GM23338 (cell line): Measurements from ENCODE around the gene KDM6A. TPM values are rescaled to one million over a fixed set of nuclear protein-coding genes. Genes with fewer than 3 reads are reported as not detected.
"Not testable (repeated sequence)": the region's sequence is repeated elsewhere in the genome, so short reads cannot be mapped to it uniquely, and the experiment has no call there.

Experiments used
- ATAC-seq: fragments of 200-7000 bp; cut with Tn5 transposase; 3 replicates; pipeline ENCODE4 v1.9.1; 2020
- DNase-seq: peaks from one replicate; pipeline ENCODE4 v3.0.0-alpha.2; 2015; ENCODE audit warnings: low spot score
- H2AFZ ChIP-seq: fragments of 200-600 bp; sonication (generic); 2 replicates; pipeline ENCODE4 v1.8.0; 2016; ENCODE audit warnings: antibody characterized with exemption, mild to moderate bottlenecking, moderate library complexity
- H3F3A ChIP-seq: fragments of 200-600 bp; sonication (generic); replicated peaks from 2 replicates; pipeline ENCODE4 v1.8.0; 2017; ENCODE audit warnings: antibody characterized with exemption, mixed run types, low read depth
- H3K27ac ChIP-seq: fragments of 200-600 bp; sonication (generic); 2 replicates; pipeline ENCODE4 v1.6.1; 2016; ENCODE audit warnings: low read depth
- H3K27me3 ChIP-seq: fragments of 200-600 bp; sonication (generic); 2 replicates; pipeline ENCODE4 v1.8.0; 2016; ENCODE audit warnings: mild to moderate bottlenecking, mixed run types, moderate library complexity; ENCODE audit not compliant: insufficient read depth
- H3K36me3 ChIP-seq: fragments of 200-600 bp; sonication (generic); 2 replicates; pipeline ENCODE4 v1.8.0; 2016; ENCODE audit warnings: mild to moderate bottlenecking; ENCODE audit not compliant: insufficient read depth
- H3K4me1 ChIP-seq: fragments of 200-600 bp; sonication (generic); 2 replicates; pipeline ENCODE4 v1.8.0; 2016; ENCODE audit warnings: mild to moderate bottlenecking, moderate library complexity; ENCODE audit not compliant: insufficient read depth
- H3K4me2 ChIP-seq: fragments of 200-600 bp; sonication (generic); 2 replicates; pipeline ENCODE4 v1.7.1; 2017; ENCODE audit warnings: mixed run types
- H3K4me3 ChIP-seq: fragments of 200-600 bp; sonication (generic); 2 replicates; pipeline ENCODE4 v1.6.1; 2016; ENCODE audit warnings: mixed run types
- H3K79me2 ChIP-seq: fragments of 200-600 bp; sonication (generic); replicated peaks from 2 replicates; pipeline ENCODE4 v1.8.0; 2017; ENCODE audit warnings: mild to moderate bottlenecking; ENCODE audit not compliant: insufficient read depth
- H3K9me2 ChIP-seq: fragments of 200-600 bp; sonication (generic); 2 replicates; pipeline ENCODE4 v1.8.0; 2017; ENCODE audit not compliant: insufficient read depth
- H4K20me1 ChIP-seq: fragments of 200-600 bp; sonication (generic); replicated peaks from 2 replicates; pipeline ENCODE4 v1.8.0; 2017; ENCODE audit warnings: mild to moderate bottlenecking; ENCODE audit not compliant: insufficient read depth
- H3K27ac Mint-ChIP-seq: 2 replicates; pipeline ENCODE4 v1.8.0; 2020; ENCODE audit warnings: inconsistent platforms, mild to moderate bottlenecking, moderate library complexity, mixed read lengths
- H3K27me3 Mint-ChIP-seq: 3 replicates; pipeline ENCODE4 v1.8.0; 2022; ENCODE audit warnings: low read depth, mild to moderate bottlenecking, moderate library complexity, mixed read lengths, inconsistent platforms; ENCODE audit not compliant: insufficient read depth, poor library complexity
- H3K36me3 Mint-ChIP-seq: 3 replicates; pipeline ENCODE4 v1.8.0; 2021; ENCODE audit warnings: low read depth, mild to moderate bottlenecking, inconsistent platforms, moderate library complexity, mixed read lengths
- H3K4me1 Mint-ChIP-seq: 3 replicates; pipeline ENCODE4 v1.8.0; 2020; ENCODE audit warnings: mild to moderate bottlenecking, inconsistent platforms, mixed read lengths
- H3K4me3 Mint-ChIP-seq: 3 replicates; pipeline ENCODE4 v1.8.0; 2021; ENCODE audit warnings: moderate library complexity, mild to moderate bottlenecking, inconsistent platforms, mixed read lengths
- H3K9me3 Mint-ChIP-seq: 3 replicates; pipeline ENCODE4 v1.8.0; 2020; ENCODE audit warnings: moderate library complexity, mild to moderate bottlenecking, inconsistent platforms, mixed read lengths
- CREB1 ChIP-seq: fragments of 250-450 bp; sonication (Bioruptor Pico); IDR thresholded peaks from 2 replicates; pipeline ENCODE4 v1.5.0; 2020; ENCODE audit warnings: low read depth, mild to moderate bottlenecking, moderate library complexity
- EZH2 ChIP-seq: fragments of 200-600 bp; sonication (generic); IDR thresholded peaks from one replicate; pipeline ENCODE4 v1.8.0; 2017; ENCODE audit warnings: antibody characterized with exemption, mild to moderate bottlenecking, low read depth; ENCODE audit not compliant: unreplicated experiment
- EZH2phosphoT487 ChIP-seq: fragments of 200-600 bp; sonication (generic); IDR thresholded peaks from one replicate; pipeline ENCODE4 v1.8.1; 2018; ENCODE audit warnings: antibody characterized with exemption; ENCODE audit not compliant: unreplicated experiment
- JUNB ChIP-seq: IDR thresholded peaks from one replicate; pipeline ENCODE4 v1.6.1; 2016; ENCODE audit warnings: antibody characterized with exemption; ENCODE audit not compliant: unreplicated experiment
- NANOG ChIP-seq: IDR thresholded peaks from 2 replicates; pipeline ENCODE4 v1.6.1; 2016; ENCODE audit warnings: antibody characterized with exemption, borderline replicate concordance
- ZNF331 ChIP-seq: fragments of 250-450 bp; sonication (Bioruptor Pico); IDR thresholded peaks from 2 replicates; pipeline ENCODE4 v1.5.0; 2020; ENCODE audit warnings: low read depth, mild to moderate bottlenecking, moderate library complexity
- polyA plus RNA-seq: library from polyadenylated mRNA; unstranded; fragments of >200 nt; fragmentation: Nextera tagmentation; extraction: Ambion mirVana; gene quantifications from 2 replicates; pipeline ENCODE4 v1.2.1, GENCODE V29; 2016
- total RNA-seq: library from RNA; depleted of rRNA; stranded (reverse); fragments of >200 nt; shearing (Covaris generic); gene quantifications from 2 replicates; pipeline ENCODE4 v1.2.3, GENCODE V29; 2014
- TF ChIP-seq, protein P1 (sequence below): IDR thresholded peaks from one replicate; pipeline ENCODE4 v1.6.1; 2018; ENCODE audit warnings: antibody characterized with exemption; ENCODE audit not compliant: unreplicated experiment
- TF ChIP-seq, protein P2 (sequence below): IDR thresholded peaks from 2 replicates; pipeline ENCODE4 v1.6.1; 2016; ENCODE audit warnings: antibody characterized with exemption
- TF ChIP-seq, protein P3 (sequence below), 2 experiments: fragments of 200-600 bp in 1 of 2; sonication (generic) in 1 of 2; conservative IDR thresholded peaks; 2 replicates each; pipeline versions ENCODE4 v1.5.1 to v1.6.1; 2016 to 2017; ENCODE audit warnings: antibody characterized with exemption in 2 of 2, low read depth in 2 of 2, mild to moderate bottlenecking in 2 of 2, moderate library complexity in 1 of 2
- TF ChIP-seq, protein P4 (sequence below): fragments of 250-450 bp; sonication (Bioruptor Pico); IDR thresholded peaks from 2 replicates; pipeline ENCODE4 v1.5.0; 2020; ENCODE audit warnings: mild to moderate bottlenecking, moderate library complexity

Gene KDM6A
- total and polyA plus RNA-seq, 2 experiments from 2014 or later, result 22.8 to 102 TPM

DNA sequence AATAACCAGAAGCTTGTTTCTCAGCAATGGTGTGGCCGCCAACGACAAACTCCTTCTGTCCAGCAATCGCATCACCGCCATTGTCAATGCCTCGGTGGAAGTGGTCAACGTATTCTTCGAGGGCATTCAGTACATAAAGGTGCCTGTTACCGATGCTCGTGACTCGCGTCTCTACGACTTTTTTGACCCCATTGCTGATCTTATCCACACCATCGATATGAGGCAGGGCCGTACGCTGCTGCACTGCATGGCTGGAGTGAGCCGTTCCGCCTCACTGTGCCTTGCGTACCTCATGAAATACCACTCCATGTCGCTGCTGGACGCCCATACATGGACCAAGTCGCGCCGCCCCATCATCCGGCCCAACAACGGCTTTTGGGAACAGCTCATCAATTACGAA, 28.8 kb upstream of the KDM6A start:
- H3F3A ChIP-seq, result no peaks in the 10 kb centered on the region
- no peak overlapping the region for H3K4me2 ChIP-seq
- H2AFZ ChIP-seq, result no peak overlapping the region
- TF ChIP-seq, protein P1, sequence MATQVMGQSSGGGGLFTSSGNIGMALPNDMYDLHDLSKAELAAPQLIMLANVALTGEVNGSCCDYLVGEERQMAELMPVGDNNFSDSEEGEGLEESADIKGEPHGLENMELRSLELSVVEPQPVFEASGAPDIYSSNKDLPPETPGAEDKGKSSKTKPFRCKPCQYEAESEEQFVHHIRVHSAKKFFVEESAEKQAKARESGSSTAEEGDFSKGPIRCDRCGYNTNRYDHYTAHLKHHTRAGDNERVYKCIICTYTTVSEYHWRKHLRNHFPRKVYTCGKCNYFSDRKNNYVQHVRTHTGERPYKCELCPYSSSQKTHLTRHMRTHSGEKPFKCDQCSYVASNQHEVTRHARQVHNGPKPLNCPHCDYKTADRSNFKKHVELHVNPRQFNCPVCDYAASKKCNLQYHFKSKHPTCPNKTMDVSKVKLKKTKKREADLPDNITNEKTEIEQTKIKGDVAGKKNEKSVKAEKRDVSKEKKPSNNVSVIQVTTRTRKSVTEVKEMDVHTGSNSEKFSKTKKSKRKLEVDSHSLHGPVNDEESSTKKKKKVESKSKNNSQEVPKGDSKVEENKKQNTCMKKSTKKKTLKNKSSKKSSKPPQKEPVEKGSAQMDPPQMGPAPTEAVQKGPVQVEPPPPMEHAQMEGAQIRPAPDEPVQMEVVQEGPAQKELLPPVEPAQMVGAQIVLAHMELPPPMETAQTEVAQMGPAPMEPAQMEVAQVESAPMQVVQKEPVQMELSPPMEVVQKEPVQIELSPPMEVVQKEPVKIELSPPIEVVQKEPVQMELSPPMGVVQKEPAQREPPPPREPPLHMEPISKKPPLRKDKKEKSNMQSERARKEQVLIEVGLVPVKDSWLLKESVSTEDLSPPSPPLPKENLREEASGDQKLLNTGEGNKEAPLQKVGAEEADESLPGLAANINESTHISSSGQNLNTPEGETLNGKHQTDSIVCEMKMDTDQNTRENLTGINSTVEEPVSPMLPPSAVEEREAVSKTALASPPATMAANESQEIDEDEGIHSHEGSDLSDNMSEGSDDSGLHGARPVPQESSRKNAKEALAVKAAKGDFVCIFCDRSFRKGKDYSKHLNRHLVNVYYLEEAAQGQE, result no peak
- TF ChIP-seq ZNF331 (CRISPR knock-in tag) (no peak), NANOG (no peak), EZH2phosphoT487 (no peak), CREB1 (CRISPR knock-in tag) (no peak), JUNB (no peak), EZH2 (no peak)
- TF ChIP-seq, protein P2, sequence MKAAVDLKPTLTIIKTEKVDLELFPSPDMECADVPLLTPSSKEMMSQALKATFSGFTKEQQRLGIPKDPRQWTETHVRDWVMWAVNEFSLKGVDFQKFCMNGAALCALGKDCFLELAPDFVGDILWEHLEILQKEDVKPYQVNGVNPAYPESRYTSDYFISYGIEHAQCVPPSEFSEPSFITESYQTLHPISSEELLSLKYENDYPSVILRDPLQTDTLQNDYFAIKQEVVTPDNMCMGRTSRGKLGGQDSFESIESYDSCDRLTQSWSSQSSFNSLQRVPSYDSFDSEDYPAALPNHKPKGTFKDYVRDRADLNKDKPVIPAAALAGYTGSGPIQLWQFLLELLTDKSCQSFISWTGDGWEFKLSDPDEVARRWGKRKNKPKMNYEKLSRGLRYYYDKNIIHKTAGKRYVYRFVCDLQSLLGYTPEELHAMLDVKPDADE, result no peak
- TF ChIP-seq, protein P3, sequence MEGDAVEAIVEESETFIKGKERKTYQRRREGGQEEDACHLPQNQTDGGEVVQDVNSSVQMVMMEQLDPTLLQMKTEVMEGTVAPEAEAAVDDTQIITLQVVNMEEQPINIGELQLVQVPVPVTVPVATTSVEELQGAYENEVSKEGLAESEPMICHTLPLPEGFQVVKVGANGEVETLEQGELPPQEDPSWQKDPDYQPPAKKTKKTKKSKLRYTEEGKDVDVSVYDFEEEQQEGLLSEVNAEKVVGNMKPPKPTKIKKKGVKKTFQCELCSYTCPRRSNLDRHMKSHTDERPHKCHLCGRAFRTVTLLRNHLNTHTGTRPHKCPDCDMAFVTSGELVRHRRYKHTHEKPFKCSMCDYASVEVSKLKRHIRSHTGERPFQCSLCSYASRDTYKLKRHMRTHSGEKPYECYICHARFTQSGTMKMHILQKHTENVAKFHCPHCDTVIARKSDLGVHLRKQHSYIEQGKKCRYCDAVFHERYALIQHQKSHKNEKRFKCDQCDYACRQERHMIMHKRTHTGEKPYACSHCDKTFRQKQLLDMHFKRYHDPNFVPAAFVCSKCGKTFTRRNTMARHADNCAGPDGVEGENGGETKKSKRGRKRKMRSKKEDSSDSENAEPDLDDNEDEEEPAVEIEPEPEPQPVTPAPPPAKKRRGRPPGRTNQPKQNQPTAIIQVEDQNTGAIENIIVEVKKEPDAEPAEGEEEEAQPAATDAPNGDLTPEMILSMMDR (conservative IDR thresholded peaks at IDR 0.05; ENCODE audit: low read depth in 2 of 2), result no peak
- TF ChIP-seq, protein P4, sequence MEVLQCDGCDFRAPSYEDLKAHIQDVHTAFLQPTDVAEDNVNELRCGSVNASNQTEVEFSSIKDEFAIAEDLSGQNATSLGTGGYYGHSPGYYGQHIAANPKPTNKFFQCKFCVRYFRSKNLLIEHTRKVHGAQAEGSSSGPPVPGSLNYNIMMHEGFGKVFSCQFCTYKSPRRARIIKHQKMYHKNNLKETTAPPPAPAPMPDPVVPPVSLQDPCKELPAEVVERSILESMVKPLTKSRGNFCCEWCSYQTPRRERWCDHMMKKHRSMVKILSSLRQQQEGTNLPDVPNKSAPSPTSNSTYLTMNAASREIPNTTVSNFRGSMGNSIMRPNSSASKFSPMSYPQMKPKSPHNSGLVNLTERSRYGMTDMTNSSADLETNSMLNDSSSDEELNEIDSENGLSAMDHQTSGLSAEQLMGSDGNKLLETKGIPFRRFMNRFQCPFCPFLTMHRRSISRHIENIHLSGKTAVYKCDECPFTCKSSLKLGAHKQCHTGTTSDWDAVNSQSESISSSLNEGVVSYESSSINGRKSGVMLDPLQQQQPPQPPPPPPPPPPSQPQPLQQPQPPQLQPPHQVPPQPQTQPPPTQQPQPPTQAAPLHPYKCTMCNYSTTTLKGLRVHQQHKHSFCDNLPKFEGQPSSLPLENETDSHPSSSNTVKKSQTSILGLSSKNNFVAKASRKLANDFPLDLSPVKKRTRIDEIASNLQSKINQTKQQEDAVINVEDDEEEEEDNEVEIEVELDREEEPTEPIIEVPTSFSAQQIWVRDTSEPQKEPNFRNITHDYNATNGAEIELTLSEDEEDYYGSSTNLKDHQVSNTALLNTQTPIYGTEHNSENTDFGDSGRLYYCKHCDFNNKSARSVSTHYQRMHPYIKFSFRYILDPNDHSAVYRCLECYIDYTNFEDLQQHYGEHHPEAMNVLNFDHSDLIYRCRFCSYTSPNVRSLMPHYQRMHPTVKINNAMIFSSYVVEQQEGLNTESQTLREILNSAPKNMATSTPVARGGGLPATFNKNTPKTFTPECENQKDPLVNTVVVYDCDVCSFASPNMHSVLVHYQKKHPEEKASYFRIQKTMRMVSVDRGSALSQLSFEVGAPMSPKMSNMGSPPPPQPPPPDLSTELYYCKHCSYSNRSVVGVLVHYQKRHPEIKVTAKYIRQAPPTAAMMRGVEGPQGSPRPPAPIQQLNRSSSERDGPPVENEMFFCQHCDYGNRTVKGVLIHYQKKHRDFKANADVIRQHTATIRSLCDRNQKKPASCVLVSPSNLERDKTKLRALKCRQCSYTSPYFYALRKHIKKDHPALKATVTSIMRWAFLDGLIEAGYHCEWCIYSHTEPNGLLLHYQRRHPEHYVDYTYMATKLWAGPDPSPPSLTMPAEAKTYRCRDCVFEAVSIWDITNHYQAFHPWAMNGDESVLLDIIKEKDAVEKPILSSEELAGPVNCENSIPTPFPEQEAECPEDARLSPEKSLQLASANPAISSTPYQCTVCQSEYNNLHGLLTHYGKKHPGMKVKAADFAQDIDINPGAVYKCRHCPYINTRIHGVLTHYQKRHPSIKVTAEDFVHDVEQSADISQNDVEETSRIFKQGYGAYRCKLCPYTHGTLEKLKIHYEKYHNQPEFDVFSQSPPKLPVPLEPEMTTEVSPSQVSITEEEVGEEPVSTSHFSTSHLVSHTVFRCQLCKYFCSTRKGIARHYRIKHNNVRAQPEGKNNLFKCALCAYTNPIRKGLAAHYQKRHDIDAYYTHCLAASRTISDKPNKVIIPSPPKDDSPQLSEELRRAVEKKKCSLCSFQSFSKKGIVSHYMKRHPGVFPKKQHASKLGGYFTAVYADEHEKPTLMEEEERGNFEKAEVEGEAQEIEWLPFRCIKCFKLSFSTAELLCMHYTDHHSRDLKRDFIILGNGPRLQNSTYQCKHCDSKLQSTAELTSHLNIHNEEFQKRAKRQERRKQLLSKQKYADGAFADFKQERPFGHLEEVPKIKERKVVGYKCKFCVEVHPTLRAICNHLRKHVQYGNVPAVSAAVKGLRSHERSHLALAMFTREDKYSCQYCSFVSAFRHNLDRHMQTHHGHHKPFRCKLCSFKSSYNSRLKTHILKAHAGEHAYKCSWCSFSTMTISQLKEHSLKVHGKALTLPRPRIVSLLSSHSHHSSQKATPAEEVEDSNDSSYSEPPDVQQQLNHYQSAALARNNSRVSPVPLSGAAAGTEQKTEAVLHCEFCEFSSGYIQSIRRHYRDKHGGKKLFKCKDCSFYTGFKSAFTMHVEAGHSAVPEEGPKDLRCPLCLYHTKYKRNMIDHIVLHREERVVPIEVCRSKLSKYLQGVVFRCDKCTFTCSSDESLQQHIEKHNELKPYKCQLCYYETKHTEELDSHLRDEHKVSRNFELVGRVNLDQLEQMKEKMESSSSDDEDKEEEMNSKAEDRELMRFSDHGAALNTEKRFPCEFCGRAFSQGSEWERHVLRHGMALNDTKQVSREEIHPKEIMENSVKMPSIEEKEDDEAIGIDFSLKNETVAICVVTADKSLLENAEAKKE, result no peak
- H3K36me3 Mint-ChIP-seq, result no peaks in the 10 kb centered on the region
- H3K4me3 ChIP-seq, result no peak overlapping the region
- H3K79me2 ChIP-seq, result no peaks in the 10 kb centered on the region
- H3K27ac ChIP-seq, result no peak overlapping the region
- no peaks in the 10 kb centered on the region; the same call in 2 of the 3 replicates for H3K9me3 Mint-ChIP-seq
- no peaks in the 10 kb centered on the region for H3K36me3 ChIP-seq
- no peak overlapping the region for H3K4me3 Mint-ChIP-seq
- ATAC-seq (no peak), DNase-seq (no peak)
- peaks cover 2% of the 10 kb centered on the region for H3K27me3 Mint-ChIP-seq
- no peaks in the 10 kb centered on the region for H3K4me1 ChIP-seq
- H3K4me1 Mint-ChIP-seq, result no peaks in the 10 kb centered on the region
- no peaks in the 10 kb centered on the region for H4K20me1 ChIP-seq
- H3K27ac Mint-ChIP-seq, result no peak overlapping the region
- no peaks in the 10 kb centered on the region for H3K27me3 ChIP-seq
- H3K9me2 ChIP-seq, result no peaks in the 10 kb centered on the region

- not testable (repeated sequence) for H3F3A ChIP-seq, H3K4me2 ChIP-seq, H3K4me1 Mint-ChIP-seq, H3K27me3 Mint-ChIP-seq, H3K27ac Mint-ChIP-seq, H2AFZ ChIP-seq, H3K36me3 Mint-ChIP-seq, H4K20me1 ChIP-seq, H3K4me3 Mint-ChIP-seq, H3K27me3 ChIP-seq, H3K4me1 ChIP-seq, H3K9me2 ChIP-seq, H3K27ac ChIP-seq, H3K36me3 ChIP-seq, DNase-seq, H3K79me2 ChIP-seq, H3K9me3 Mint-ChIP-seq, ATAC-seq, H3K4me3 ChIP-seq
These were observed 22.1 kb upstream of the KDM6A start for GRCh38 chrX:44850891-44851290.
